Embryonic facial prominence (tissue), 1 donor: ENCODE measurements around the gene TAGLN.

Experiments used
- DNase-seq: peaks from one replicate; pipeline ENCODE4 v3.0.0-alpha.2; 2016; ENCODE audit errors: extremely low spot score

The TAGLN gene

GRCh38 chr11:117199053-117199915 is at the start of gene TAGLN:
Gene TAGLN (plus strand): TSS chr11:117199370. CDS start chr11:117203014, 3,644 bp downstream.
- DNase-seq = no peak

DNA sequence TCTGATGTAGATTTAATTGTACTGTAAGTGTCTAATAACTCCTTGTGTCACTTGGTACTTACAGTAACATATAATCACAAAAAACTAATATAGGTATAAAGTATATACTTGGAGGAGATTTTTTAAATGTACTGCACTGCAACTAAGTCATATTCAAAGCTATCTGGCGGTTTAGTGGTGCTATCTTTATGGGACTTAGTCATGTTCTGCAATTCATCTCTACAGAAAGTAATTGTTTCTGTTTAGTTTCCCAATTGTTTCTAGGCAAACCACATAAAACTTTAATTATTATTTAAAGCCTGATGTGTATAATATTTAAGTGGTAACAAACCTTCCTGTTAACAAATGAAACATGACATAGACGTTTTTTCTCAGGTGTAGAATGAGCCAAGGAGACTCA is 47.1 kb upstream of the TAGLN start:
- no peak for DNase-seq

GRCh38 chr11:117154468-117154867 is 44.7 kb upstream of the TAGLN start:
- no peak for DNase-seq

DNA sequence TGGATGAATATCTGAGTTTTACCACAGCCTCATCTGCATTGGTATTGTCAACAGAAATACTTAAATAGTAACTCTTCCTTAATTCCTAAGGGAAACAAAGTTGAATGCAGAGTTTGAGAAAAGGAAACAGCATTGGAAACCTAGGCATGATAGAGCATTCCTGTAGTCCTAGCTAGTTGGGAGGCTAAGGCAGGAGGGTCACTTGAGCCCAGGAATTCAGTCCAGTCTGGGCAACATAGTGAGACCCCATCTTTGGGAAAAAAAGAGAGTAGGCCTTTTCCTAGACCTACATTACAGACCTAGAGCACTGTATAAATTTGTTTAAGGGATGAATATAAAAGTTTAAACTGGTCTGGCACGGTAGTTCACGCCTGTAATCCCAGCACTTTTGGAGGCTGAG is 41.7 kb upstream of the TAGLN start:
- DNase-seq = no peak

GRCh38 chr11:117159892-117160291 is 39.3 kb upstream of the TAGLN start:
- DNase-seq = no peak

- no peak for DNase-seq
These were observed 38.3 kb upstream of the TAGLN start for GRCh38 chr11:117160826-117161225.

DNA sequence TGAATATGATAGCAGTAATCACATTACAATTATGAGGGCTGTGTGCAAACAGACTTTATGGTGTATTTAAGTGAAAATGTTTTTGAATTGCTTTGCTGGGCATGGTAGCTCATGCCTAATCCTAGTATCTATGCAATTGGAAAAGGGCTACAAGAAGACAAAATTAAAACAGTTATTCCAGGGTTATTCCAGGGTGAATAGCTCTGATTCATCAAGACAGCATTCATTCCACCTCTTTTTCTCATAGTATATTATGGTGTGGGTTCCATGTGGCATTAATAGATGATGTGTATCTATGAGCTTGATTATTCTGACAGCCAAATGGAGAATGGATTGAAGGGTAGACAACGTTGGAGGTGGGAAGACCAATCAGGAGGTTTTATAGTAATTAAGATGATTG is 32.7 kb upstream of the TAGLN start:
- DNase-seq = no peak

- DNase-seq = no peak
These were observed 29.4 kb upstream of the TAGLN start for GRCh38 chr11:117169736-117170135.

DNA sequence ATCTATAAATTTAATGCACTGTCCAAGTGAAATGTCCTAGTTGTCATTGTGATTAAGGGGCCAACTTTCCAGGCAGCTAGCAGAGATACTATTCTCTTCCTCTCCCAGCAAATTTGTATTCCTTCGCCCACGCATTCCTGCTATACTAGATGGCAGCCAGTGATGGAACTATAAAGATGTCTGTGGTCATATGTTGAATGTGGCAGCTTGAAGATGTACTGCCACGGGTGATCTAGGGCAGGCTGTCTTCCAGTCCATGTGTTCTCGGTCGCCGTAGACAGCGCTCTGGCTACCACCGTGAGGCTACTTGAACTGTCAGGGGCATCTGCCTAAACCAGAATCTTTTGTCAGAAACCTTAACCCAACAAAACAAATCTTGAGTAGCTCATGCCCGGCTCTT is 29.0 kb upstream of the TAGLN start:
- no peak for DNase-seq

- no peak for DNase-seq
These were observed 28.2 kb upstream of the TAGLN start for GRCh38 chr11:117171007-117171403.

DNA sequence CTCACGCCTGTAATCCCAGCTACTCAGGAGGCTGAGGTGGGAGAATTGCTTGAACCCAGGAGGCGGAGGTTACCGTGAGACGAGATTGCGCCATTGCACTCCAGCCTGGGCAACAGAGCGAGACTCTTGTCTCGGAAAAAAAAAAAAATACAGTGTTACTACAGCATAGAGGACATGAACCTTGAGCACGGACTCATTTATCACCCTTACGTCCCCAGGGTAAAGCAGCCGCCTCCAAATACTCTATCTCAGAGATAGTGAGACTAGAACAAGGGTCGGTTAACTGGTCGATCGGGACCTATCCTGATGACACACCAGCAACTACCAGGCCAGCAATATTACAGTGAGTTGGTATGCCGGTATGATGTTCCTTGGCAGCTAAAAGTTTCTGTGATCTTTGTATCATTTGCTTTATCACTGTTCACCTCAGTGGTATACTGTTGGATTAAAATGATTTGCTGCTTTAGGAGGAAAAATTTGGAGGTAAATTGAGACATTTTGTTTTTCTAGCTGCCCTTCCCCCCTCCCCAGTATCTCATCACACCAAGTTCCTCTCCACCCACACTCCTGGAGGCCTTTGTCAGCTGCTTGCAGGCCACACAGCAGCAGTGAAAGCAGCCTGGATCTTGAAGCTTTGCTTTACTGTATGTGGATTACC is 27.6 kb upstream of the TAGLN start:
- no peak for DNase-seq

DNA sequence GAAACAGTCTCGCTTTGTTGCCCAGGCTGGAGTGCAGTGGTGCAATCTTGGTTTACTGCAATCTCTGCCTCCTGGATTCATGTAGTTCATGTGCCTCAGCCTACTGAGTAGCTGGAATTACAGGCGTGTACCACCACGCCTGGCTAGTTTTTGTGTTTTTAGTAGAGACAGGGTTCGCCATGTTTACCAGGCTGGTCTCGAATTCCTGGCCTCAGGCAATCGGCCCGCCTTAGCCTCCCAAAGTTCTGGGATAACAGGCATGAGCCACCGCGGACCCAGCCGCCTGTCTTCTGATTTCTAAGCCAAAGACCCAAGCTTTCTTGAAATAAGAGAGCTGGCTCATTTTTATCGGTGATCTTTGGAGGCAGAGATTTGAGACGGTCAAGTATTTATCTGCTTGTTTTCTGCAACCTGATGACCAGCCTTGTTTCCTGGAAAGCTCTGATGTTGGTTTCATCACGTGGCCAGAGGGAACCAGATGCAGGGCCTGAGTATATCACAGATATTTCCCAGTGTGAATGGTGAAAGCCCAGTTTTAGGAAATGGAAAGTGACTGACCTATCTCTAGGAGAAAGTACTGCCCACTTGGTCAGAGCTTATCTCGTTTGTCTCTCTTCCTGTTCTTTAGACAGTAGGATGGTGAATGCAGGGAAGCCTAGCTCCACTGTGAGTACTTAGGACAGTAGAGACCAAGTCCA is 26.3 kb upstream of the TAGLN start:
- no peak for DNase-seq

DNA sequence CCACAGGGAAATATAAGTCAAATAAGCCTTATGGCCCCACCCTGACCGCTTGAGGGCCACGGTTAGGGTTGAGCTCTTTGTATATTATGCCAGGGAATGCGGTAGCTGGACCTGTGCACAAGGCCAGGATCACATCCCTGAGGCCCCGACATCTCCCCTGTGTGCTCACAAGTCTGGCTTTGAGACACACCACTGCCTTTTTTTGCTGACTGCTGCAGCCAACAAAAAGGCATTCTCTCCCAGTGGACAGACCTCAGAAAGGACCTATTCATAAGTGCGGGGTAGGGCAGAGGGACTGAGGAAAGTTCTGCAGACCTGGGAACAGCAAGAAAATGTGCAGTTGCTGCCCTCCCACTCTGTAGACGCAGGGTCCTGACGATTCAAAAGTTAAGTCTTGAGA is 24.1 kb upstream of the TAGLN start:
- no peak for DNase-seq

DNA sequence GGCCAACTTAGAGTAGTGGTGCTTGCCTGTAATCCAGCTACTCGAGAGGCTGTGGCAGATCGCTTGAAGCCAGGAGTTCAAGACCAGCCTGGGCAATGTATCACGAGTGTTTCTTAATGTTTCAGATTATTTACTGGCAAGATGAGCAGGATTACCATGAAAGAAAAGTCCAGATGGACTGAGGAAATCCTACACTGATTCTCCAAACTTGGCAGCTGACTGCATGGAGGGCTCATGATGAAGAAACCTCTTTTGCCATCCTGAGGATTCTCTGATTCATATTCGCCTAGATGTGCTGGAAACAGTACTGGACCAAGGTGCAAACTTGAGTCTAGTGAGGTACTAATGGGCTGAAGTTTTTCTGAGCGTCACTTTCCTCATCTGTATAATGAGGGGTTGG is 23.4 kb upstream of the TAGLN start:
- DNase-seq = no peak

- no peak for DNase-seq
These were observed 23.0 kb upstream of the TAGLN start for GRCh38 chr11:117176186-117176585.

- no peak for DNase-seq
These were observed 21.5 kb upstream of the TAGLN start for GRCh38 chr11:117177534-117178209.

- DNase-seq = peak; percentile 85
These were observed 20.7 kb upstream of the TAGLN start, which contains the start of gene SIDT2 for GRCh38 chr11:117178210-117179034. Gene SIDT2 (plus strand): TSS chr11:117178743. CDS start chr11:117179264, 521 bp downstream.

- DNase-seq = no peak
These were observed 19.8 kb upstream of the TAGLN start for GRCh38 chr11:117179048-117179999.

GRCh38 chr11:117180020-117180419 is 19.1 kb upstream of the TAGLN start:
- no peak for DNase-seq
